WI38 (cell line): ENCODE data around the gene TRIO.

Experiments used
- H3K4me3 ChIP-seq: 2 replicates; pipeline ENCODE4 v1.5.1; 2011; ENCODE audit warnings: low read depth, mild to moderate bottlenecking, control low read depth, low read length
- TF ChIP-seq, protein P1 (sequence below): IDR thresholded peaks from 2 replicates; pipeline ENCODE4 v1.5.1; 2012; ENCODE audit warnings: low read depth, mild to moderate bottlenecking, control low read depth, low read length

TRIO gene

DNA sequence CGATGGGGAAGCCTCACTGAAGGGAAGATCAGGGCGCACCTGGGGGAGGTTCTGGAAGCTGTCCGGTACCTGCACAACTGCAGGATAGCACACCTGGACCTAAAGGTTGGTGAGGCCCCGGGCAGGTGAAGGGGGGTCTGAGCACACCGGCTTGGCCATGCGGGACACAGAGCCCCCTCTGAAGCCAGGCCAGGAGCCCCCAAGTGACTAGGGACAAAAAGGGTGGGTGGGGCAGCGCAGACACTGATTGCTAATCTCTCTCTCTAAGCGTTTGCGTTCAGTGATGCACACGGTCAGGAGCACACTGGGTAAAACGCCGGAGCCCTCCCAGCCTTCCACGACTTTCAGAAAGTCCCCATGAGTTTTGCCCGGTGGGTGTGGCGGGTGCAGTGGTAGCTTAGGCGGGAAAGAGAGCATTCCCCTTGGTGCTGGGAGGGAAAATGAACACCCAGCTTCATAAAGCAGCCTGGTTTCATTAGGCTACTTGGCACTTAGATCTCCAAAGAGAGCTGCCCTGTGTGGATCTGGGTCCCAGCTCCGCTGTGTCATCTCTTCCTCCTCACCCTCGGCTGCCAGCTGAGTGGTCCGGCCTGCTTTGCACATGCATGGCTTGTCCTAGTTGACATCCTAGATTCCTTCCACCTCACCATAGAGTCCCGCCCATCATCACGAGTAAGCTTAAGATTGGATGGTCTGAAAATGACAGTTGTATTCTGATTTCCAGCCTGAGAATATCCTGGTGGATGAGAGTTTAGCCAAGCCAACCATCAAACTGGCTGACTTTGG, 364.2 kb downstream of the TRIO start:
- H3K4me3 ChIP-seq = no peak overlapping the region
- TF ChIP-seq, protein P1, sequence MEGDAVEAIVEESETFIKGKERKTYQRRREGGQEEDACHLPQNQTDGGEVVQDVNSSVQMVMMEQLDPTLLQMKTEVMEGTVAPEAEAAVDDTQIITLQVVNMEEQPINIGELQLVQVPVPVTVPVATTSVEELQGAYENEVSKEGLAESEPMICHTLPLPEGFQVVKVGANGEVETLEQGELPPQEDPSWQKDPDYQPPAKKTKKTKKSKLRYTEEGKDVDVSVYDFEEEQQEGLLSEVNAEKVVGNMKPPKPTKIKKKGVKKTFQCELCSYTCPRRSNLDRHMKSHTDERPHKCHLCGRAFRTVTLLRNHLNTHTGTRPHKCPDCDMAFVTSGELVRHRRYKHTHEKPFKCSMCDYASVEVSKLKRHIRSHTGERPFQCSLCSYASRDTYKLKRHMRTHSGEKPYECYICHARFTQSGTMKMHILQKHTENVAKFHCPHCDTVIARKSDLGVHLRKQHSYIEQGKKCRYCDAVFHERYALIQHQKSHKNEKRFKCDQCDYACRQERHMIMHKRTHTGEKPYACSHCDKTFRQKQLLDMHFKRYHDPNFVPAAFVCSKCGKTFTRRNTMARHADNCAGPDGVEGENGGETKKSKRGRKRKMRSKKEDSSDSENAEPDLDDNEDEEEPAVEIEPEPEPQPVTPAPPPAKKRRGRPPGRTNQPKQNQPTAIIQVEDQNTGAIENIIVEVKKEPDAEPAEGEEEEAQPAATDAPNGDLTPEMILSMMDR = no peak

DNA sequence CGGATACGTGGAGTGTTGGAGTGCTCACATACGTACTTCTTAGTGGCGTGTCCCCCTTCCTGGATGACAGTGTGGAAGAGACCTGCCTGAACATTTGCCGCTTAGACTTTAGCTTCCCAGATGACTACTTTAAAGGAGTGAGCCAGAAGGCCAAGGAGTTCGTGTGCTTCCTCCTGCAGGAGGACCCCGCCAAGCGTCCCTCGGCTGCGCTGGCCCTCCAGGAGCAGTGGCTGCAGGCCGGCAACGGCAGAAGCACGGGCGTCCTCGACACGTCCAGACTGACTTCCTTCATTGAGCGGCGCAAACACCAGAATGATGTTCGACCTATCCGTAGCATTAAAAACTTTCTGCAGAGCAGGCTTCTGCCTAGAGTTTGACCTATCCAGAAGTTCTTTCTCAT, 364.9 kb downstream of the TRIO start:
- no peak overlapping the region for H3K4me3 ChIP-seq
- TF ChIP-seq, protein P1 = no peak

DNA sequence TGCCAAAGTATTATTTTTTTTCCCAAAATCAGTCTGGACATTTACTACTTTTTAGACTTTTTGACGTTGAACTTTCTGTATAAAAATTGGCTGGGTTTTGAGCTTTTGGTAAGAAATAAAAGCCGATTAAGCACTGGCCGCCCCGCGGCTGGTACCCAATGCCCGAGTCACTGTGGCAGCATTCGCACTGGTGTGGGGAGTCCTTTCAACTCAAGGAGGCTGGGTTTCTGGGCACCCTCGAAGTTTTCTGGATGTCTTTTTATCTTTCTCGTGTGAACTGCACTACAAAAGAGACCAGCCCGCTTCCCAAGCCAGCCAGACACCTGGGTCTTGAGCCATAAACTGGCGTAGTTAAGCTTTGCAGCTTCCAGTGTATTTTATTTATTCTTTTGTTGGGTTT, 366.4 kb downstream of the TRIO start:
- TF ChIP-seq, protein P1 = no peak

DNA sequence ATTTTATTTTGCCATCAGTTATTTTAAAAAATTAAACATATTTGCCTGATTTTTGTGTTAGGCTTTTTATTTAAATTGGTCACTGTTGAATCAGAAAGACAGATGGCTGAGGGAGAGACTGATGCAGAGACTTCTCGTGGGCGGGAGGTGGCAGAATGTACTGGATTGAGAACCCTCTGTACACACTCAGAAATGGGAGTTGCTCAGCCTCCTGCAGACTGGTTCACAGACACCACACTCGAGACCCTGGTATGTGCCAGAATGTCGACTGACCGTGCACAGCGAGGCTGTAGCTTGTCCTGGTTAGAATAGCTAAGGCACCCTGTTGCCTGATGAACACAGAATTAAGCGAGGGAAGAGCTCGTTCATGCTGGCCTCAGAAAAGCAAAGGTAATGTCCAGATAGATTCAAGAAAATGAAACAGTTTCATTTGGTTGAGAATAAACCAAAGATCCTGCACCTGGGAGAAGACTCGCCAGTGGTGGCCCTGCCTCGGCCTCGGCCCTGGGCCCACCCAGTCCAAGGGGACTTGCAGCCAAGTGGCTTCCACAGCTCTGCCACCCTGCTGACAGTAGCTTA, 367.1 kb downstream of the TRIO start:
- TF ChIP-seq, protein P1 = no peak
- no peak overlapping the region for H3K4me3 ChIP-seq

More for the DNA sequence above, 366.4 kb downstream of the TRIO start:
- no peak overlapping the region for H3K4me3 ChIP-seq

DNA sequence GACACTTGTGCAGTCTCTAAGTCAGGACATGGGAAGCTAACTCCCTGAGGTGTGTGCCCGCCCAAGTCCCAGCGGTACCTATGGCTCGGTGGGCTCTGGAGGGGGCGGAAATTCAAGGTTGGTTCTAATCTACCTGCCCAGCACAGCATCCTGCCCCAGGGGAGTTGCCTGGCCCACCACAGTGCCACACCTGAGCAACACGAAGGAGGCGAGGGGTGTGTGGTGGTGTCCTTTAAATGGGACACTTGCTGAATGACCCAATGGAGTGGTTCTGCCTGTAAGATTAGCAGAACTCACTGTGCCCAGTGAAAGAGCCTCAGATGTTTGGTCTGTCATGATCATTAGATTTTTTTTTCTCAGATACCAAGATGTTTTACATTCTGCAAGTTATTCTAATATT, 367.7 kb downstream of the TRIO start:
- H3K4me3 ChIP-seq = no peak overlapping the region
- TF ChIP-seq, protein P1 = no peak

DNA sequence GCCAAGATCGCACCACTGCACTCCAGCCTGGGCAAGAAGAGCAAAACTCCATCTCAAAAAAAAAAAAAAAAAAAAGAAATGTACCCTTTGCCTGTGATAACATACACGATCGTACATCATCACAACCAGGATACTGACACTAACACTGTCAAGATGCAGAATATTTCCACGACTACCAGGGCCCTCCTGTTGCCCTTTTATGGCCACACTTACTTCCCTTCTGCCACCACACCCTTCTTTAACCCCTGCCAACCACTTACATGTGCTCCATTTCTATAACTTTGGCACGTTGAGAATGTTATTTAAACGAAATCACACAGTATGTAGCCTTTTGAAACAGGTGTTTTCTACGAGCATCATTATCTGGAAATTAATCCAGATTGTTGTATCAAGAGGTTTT, 369.4 kb downstream of the TRIO start:
- TF ChIP-seq, protein P1 = no peak
- no peak overlapping the region for H3K4me3 ChIP-seq

DNA sequence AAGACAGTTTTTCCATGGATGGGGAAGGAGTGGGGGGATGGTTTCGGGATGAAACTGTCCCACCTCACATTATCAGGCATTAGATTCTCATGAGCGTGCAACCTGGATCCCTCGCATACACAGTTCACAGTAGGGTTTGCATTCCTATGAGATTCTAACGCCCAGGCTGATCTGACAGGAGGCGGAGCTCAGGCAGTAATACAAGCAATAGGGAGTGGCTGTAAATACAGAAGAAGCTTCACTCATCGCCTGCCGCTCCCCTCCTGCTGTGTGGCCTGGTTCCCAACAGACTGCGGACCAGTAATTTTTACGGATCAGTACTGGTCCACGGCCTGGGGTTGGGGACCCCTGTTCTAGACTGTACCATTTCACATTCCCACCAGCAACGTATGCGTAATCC, 370.1 kb downstream of the TRIO start:
- no peak overlapping the region for H3K4me3 ChIP-seq
- TF ChIP-seq, protein P1 = no peak
